Measurements from ENCODE around the gene ANKRD63.

Gene ANKRD63

GRCh38 chr15:40277471-40277870, 5.4 kb downstream of the ANKRD63 start:
- no peak for DNase-seq

DNA sequence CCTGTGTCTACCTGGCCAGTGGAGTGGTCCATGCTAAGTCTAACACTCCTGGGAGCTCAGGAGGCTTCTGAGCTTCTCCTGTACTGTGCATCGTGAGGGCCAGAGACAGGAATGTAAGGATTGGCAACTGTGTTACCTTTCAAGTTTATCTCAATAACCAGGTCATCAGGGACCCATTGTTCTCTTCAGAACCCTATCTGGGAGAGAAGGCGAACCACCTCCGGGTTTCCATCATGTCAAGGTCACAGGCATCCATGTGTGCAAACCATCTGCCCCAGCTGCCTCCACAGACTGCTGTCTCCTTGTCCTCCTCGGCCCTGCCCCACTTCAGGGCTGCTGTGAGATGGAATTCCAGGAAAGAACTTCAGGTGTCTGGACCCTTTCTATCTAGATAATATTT, 5.9 kb downstream of the ANKRD63 start:
- DNase-seq: no peak

GRCh38 chr15:40275954-40276353, 6.9 kb downstream of the ANKRD63 start:
- DNase-seq: no peak

GRCh38 chr15:40275523-40275922, 7.3 kb downstream of the ANKRD63 start:
- DNase-seq: no peak

- DNase-seq: peak; percentile 90
Measured at GRCh38 chr15:40274350-40275274, 8.3 kb downstream of the ANKRD63 start.

- no peak for DNase-seq
Measured at GRCh38 chr15:40273428-40273827, 9.4 kb downstream of the ANKRD63 start.

- DNase-seq: no peak
Measured at GRCh38 chr15:40272485-40273056, 10.3 kb downstream of the ANKRD63 start.

- no peak for DNase-seq
Measured at GRCh38 chr15:40271685-40272484, 11.0 kb downstream of the ANKRD63 start.

DNA sequence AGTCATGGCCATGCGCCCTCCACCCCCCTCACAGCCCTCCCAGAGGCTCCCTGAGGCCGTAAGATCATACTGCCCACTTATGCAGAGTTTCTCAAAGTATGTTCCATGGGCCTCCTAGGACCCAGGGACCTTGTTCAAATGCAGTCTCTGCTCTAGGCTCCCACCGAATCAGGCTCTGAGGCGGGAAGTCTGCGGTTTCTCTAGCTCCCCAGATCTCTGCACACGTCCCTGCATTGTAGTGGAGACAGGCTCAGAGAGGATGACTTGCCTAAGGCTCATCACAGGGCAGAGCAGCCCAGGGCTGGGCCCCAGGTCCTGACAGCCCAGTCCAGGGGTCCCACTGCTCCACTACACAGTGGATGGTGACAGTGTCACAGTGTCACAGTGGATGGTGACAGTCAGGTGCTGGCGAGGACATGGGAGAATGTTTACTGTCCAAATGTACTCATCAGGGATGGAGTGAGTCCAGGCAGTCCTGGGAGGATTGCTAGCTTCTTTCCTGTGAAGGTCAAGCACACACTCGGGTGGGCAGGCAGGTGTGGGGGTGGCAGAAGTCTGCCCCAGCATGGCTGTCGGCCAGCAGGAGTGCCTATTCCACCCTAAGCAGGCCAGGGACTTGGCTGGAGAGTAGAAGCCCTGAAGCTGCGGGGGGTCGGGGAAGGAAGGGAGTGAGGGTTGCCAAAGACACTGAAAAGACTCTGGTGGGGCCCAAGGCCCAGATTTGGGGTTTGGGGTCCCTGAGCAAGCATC, 12.4 kb downstream of the ANKRD63 start:
- peak; percentile 20 for DNase-seq

GRCh38 chr15:40269604-40270003, 13.3 kb downstream of the ANKRD63 start:
- no peak for DNase-seq

DNA sequence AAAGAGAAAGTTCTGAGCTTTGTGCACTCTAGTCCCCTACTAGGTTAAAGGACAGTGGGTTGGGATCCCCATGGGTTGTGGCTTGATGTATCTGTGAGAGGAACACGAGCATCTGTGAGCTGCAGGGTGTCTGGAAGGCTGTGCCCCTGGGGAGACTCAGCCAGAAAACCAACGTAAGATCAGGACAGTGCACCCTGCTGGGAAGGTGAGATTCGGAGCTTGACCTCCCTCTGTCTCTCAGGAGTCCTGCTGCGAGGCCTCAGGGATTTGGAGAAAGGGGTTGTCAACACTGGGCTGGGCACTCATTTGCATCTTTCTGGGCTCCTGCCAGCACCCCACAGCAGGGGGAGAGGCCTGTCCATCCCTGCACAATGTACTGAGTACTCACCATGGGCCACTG, 15.2 kb downstream of the ANKRD63 start:
- DNase-seq: no peak

- peak; percentile 11 for DNase-seq
Measured at GRCh38 chr15:40266828-40267304, 16.0 kb downstream of the ANKRD63 start.

DNA sequence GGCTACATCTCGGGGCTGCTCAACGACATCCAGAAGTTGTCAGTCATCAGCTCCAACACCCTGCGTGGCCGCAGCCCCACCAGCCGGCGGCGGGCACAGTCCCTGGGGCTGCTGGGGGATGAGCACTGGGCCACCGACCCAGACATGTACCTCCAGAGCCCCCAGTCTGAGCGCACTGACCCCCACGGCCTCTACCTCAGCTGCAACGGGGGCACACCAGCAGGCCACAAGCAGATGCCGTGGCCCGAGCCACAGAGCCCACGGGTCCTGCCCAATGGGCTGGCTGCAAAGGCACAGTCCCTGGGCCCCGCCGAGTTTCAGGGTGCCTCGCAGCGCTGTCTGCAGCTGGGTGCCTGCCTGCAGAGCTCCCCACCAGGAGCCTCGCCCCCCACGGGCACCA, 17.0 kb downstream of the ANKRD63 start:
- DNase-seq: no peak

GRCh38 chr15:40265355-40265754, 17.5 kb downstream of the ANKRD63 start:
- DNase-seq: no peak

GRCh38 chr15:40264321-40265153, 18.3 kb downstream of the ANKRD63 start:
- no peak for DNase-seq

DNA sequence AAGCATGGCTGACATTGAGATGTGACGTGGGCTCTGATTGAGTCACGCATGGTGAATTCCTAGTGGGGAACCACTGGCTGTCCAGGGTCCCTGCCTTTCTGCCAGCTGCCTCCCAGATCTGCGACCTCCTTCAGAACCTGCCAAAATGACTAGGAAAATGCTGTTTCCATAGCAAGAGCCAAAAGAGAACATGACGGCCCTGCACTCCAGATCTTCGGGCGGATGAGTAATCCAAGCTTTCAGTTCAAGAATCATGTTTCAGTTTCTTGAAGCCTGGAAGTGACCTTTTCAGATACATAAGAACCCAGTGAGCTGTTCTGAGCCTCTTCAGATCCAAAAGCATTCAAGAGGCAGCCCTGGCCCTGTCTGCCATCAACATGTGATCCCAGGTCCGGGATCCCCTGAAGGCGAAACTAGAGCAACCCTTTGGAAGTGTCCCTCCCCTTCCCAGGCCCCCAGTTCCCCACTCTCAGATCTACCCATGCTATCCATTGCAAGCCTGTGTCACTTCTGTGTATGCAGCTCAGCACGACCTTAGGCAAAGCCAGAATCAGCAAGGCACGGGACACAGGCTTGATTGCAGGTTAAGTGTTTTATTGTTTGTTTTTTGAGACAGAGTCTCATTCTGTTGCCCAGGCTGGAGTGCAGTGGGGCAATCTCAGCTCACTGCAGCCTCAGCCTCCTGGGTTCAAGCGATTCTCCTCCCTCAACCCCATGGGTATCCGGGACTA, 19.7 kb downstream of the ANKRD63 start:
- DNase-seq: no peak

- DNase-seq: no peak
Measured at GRCh38 chr15:40259021-40259420, 23.8 kb downstream of the ANKRD63 start.

DNA sequence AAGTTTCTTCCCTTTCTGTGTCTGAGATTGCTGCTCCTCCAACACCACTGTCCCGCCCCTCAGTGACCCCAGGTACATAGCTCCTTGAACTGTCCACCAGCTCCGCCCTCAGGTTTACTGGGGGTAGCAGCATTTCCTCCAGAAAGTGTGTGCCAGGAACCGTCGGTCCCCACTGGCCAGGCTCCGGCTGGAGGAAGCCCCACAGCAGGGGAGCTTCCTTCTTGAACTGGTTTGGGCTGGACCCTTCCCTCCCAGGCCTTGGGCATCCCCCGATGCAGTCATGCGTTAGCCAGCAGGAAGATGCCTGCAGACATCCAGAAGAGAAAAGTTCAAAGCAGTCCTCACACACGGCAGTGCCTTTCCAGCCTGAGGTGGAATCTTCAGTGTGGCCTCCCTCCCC, 24.3 kb downstream of the ANKRD63 start:
- DNase-seq: no peak

DNA sequence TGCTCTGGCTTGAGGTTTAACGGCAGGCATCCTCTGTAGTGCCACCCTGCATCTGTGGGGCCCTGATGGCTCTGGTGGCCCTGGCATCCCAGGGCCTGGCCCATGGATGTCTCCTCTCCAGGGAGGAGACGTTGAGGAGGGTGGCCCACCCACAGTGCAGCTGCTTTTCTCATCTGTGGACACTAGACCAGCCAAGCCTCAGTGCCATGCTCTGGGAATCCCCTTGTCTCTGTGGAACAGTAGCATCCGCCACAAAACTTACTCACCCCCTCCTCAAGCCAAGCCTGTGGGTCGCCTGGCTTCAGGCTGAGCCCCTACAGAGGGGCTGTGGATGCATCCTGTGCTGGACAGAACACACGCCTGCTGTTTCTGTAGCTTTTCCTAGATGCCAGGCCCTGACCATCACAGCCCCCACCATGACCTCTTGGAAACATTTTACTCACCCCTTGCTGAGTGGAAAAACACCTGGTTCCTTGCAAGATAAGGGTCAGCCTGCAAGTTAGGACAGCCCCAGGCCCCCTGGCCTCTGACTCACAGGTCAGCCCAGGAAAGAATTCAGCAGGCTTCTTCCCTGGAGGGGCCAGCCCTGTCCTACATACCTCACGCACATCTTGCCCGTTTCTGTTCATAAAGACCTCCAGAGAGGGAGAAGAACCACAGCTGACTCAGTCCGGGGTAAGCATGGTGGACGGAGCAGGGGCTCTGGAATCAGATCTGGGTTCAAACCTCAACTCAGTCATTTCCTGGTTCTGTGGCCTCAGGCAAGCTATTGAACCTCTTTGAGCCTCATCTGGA, 25.0 kb downstream of the ANKRD63 start:
- no peak for DNase-seq

- no peak for DNase-seq
Measured at GRCh38 chr15:40256638-40257235, 26.1 kb downstream of the ANKRD63 start.
